Mesenchymal stem cell (in vitro differentiated cells and primary cell): ENCODE measurements around the gene TMPRSS2.

Experiments used
- DNase-seq: peaks from one replicate; pipeline ENCODE4 v3.0.0-alpha.2; 2013
- H2AFZ ChIP-seq: one replicate; pipeline ENCODE4 v1.6.1; 2013; ENCODE audit warnings: low read depth, mild to moderate bottlenecking, control low read depth, inconsistent platforms, low read length, moderate library complexity
- H2AK5ac ChIP-seq: 2 replicates; pipeline ENCODE4 v1.6.1; 2013; ENCODE audit warnings: low read length, moderate library complexity, mild to moderate bottlenecking, inconsistent platforms; ENCODE audit not compliant: severe bottlenecking
- H2BK120ac ChIP-seq: one replicate; pipeline ENCODE4 v1.6.1; 2013; ENCODE audit warnings: low read depth, mild to moderate bottlenecking, inconsistent platforms, low read length, moderate library complexity
- H2BK12ac ChIP-seq, 2 experiments: one replicate each; pipeline ENCODE4 v1.6.1; 2013; ENCODE audit warnings: inconsistent platforms in 2 of 2, low read length in 2 of 2, mild to moderate bottlenecking in 2 of 2, moderate library complexity in 2 of 2, control low read depth in 1 of 2
- H2BK15ac ChIP-seq: one replicate; pipeline ENCODE4 v1.6.1; 2013; ENCODE audit warnings: mild to moderate bottlenecking, low read depth, inconsistent platforms; ENCODE audit not compliant: poor library complexity, severe bottlenecking
- H2BK5ac ChIP-seq: 2 replicates; pipeline ENCODE4 v1.6.1; 2013; ENCODE audit warnings: low read depth, mild to moderate bottlenecking, low read length, control low read depth, inconsistent platforms; ENCODE audit not compliant: poor library complexity, severe bottlenecking
- H3K14ac ChIP-seq, 2 experiments: one replicate each; pipeline ENCODE4 v1.6.1; 2013; ENCODE audit warnings: inconsistent platforms in 2 of 2, low read length in 2 of 2, control low read depth in 1 of 2, mild to moderate bottlenecking in 1 of 2, moderate library complexity in 1 of 2
- H3K18ac ChIP-seq, 2 experiments: one replicate each; pipeline ENCODE4 v1.6.1; 2013; ENCODE audit warnings: inconsistent platforms in 2 of 2, low read length in 2 of 2, control low read depth in 1 of 2, low read depth in 1 of 2, mild to moderate bottlenecking in 1 of 2
- H3K23ac ChIP-seq, 2 experiments: one replicate each; pipeline ENCODE4 v1.6.1; 2013; ENCODE audit warnings: inconsistent platforms in 2 of 2, low read length in 2 of 2, mild to moderate bottlenecking in 2 of 2, moderate library complexity in 2 of 2, control low read depth in 1 of 2
- H3K27ac ChIP-seq: 2 replicates; pipeline ENCODE4 v1.5.1; 2013; ENCODE audit warnings: mild to moderate bottlenecking, moderate library complexity, low read length, control low read depth, inconsistent platforms; ENCODE audit not compliant: poor library complexity, severe bottlenecking
- H3K27me3 ChIP-seq, 2 experiments: 2 replicates each; pipeline versions ENCODE4 v1.6.1 to v1.7.0; 2013; ENCODE audit warnings: low read length in 2 of 2, mild to moderate bottlenecking in 2 of 2, moderate library complexity in 2 of 2, control low read depth in 1 of 2, inconsistent platforms in 1 of 2; ENCODE audit not compliant: control insufficient read depth in 1 of 2, insufficient read depth in 1 of 2
- H3K36me3 ChIP-seq, 2 experiments: 2 replicates each; pipeline versions ENCODE4 v1.6.1 to v1.7.0; 2013; ENCODE audit warnings: low read length in 2 of 2, control low read depth in 1 of 2, inconsistent platforms in 1 of 2, low read depth in 1 of 2, mild to moderate bottlenecking in 1 of 2; ENCODE audit not compliant: insufficient read depth in 2 of 2, control insufficient read depth in 1 of 2
- H3K4ac ChIP-seq, 2 experiments: one replicate each; pipeline ENCODE4 v1.6.1; 2013; ENCODE audit warnings: inconsistent platforms in 2 of 2, low read length in 2 of 2, mild to moderate bottlenecking in 2 of 2, moderate library complexity in 2 of 2, control low read depth in 1 of 2, low read depth in 1 of 2
- H3K4me1 ChIP-seq: 2 replicates; pipeline ENCODE4 v1.6.1; 2013; ENCODE audit warnings: low read depth, low read length, control low read depth; ENCODE audit not compliant: control insufficient read depth, insufficient read depth
- H3K4me2 ChIP-seq: 2 replicates; pipeline ENCODE4 v1.6.1; 2013; ENCODE audit warnings: low read length, mild to moderate bottlenecking, inconsistent platforms; ENCODE audit not compliant: poor library complexity, severe bottlenecking
- H3K4me3 ChIP-seq, 2 experiments: 2 replicates each; pipeline versions ENCODE4 v1.5.1 to v1.7.0; 2013; ENCODE audit warnings: low read length in 2 of 2, mild to moderate bottlenecking in 2 of 2, control low read depth in 1 of 2, low read depth in 1 of 2; ENCODE audit not compliant: insufficient read depth in 1 of 2
- H3K79me1 ChIP-seq: replicated peaks from 2 replicates; pipeline ENCODE4 v1.6.1; 2013; ENCODE audit warnings: mild to moderate bottlenecking, control low read depth, low read length, inconsistent platforms; ENCODE audit not compliant: poor library complexity, severe bottlenecking
- H3K9ac ChIP-seq: 2 replicates; pipeline ENCODE4 v1.7.0; 2013; ENCODE audit warnings: mild to moderate bottlenecking, low read length, moderate library complexity
- H3K9me3 ChIP-seq: 2 replicates; pipeline ENCODE4 v1.7.0; 2013; ENCODE audit warnings: mild to moderate bottlenecking, low read length; ENCODE audit not compliant: control insufficient read depth
- H4K8ac ChIP-seq: one replicate; pipeline ENCODE4 v1.6.1; 2013; ENCODE audit warnings: inconsistent platforms, mild to moderate bottlenecking, low read length, moderate library complexity
- H4K91ac ChIP-seq: one replicate; pipeline ENCODE4 v1.6.1; 2013; ENCODE audit warnings: mild to moderate bottlenecking, low read length, inconsistent platforms
- WGBS: methylation state at CpG from one replicate; pipeline ENCODE4 v1.1.7; 2013; ENCODE audit warnings: mixed read lengths; 5-methylcytosine and 5-hydroxymethylcytosine counted together

TMPRSS2 gene

GRCh38 chr21:41483415-41483814 lies 24.5 kb downstream of the TMPRSS2 start:
- Histone ChIP-seq H2BK5ac (no peak overlapping the region), H4K91ac (no peak overlapping the region), H3K9me3 (no peaks in the 10 kb centered on the region), H3K4me2 (no peak overlapping the region), H2AK5ac (no peak overlapping the region), H3K4me1 (peaks cover 10% of the 10 kb centered on the region), H2BK12ac (no peak overlapping the region), H2BK15ac (no peak overlapping the region), H2AFZ (no peak overlapping the region), H2BK120ac (no peak overlapping the region), H3K27me3 (peaks cover 0 to 19% of the 10 kb centered on the region in 2 experiments), H3K4me3 (no peak overlapping the region), H4K8ac (no peak overlapping the region), H3K9ac (no peak overlapping the region), H3K36me3 (no peaks in the 10 kb centered on the region), H3K23ac (no peak overlapping the region), H3K14ac (no peak overlapping the region), H3K79me1 (no peaks in the 10 kb centered on the region), H3K27ac (no peak overlapping the region), H3K4ac (no peak overlapping the region), H3K18ac (no peak overlapping the region)
- 87% methylated on average over 2 of the region's 12 CpGs for WGBS
- no peak for DNase-seq

GRCh38 chr21:41482980-41483379 lies 25.0 kb downstream of the TMPRSS2 start:
- no peak overlapping the region for H3K4ac ChIP-seq
- H3K4me1 ChIP-seq = peaks cover 13% of the 10 kb centered on the region
- no peak overlapping the region for H3K4me2 ChIP-seq
- no peak overlapping the region for H3K9ac ChIP-seq
- H3K9me3 ChIP-seq = no peaks in the 10 kb centered on the region
- H2BK5ac ChIP-seq = no peak overlapping the region
- H4K8ac ChIP-seq = no peak overlapping the region
- no peak overlapping the region for H4K91ac ChIP-seq
- H2AFZ ChIP-seq = no peak overlapping the region
- H2BK12ac ChIP-seq = peak overlapping the region in 1 of 2 experiments; percentile 38
- peaks cover 0 to 23% of the 10 kb centered on the region in 2 experiments for H3K27me3 ChIP-seq
- no peak overlapping the region for H2BK120ac ChIP-seq
- no peak overlapping the region for H3K18ac ChIP-seq
- no peak overlapping the region for H2AK5ac ChIP-seq
- no peak overlapping the region for H3K4me3 ChIP-seq
- 96% methylated on average over 5 of the region's 6 CpGs for WGBS
- no peak for DNase-seq
- H3K27ac ChIP-seq = no peak overlapping the region
- no peak overlapping the region for H2BK15ac ChIP-seq
- H3K79me1 ChIP-seq = no peaks in the 10 kb centered on the region
- H3K23ac ChIP-seq = no peak overlapping the region
- no peak overlapping the region for H3K14ac ChIP-seq
- H3K36me3 ChIP-seq = no peaks in the 10 kb centered on the region

GRCh38 chr21:41482301-41482700 lies 25.7 kb downstream of the TMPRSS2 start:
- Histone ChIP-seq H3K79me1 (no peaks in the 10 kb centered on the region), H3K18ac (no peak overlapping the region), H3K4ac (no peak overlapping the region), H2AK5ac (no peak overlapping the region), H3K4me3 (no peak overlapping the region), H4K8ac (no peak overlapping the region), H2BK15ac (no peak overlapping the region), H2BK120ac (no peak overlapping the region), H4K91ac (no peak overlapping the region), H2AFZ (no peak overlapping the region), H3K4me1 (peaks cover 16% of the 10 kb centered on the region), H3K9ac (no peak overlapping the region), H3K23ac (no peak overlapping the region), H3K14ac (no peak overlapping the region), H3K4me2 (no peak overlapping the region), H3K27ac (no peak overlapping the region), H3K27me3 (peaks cover 0 to 30% of the 10 kb centered on the region in 2 experiments), H2BK12ac (no peak overlapping the region), H2BK5ac (no peak overlapping the region), H3K36me3 (no peaks in the 10 kb centered on the region), H3K9me3 (no peaks in the 10 kb centered on the region)
- 36% methylated on average over 6 of the region's 6 CpGs for WGBS
- DNase-seq = peak; percentile 77

GRCh38 chr21:41481191-41481590 lies 26.8 kb downstream of the TMPRSS2 start:
- H2BK15ac ChIP-seq = no peak overlapping the region
- H3K27me3 ChIP-seq = peaks cover under 1 to 34% of the 10 kb centered on the region in 2 experiments
- no peak overlapping the region for H3K23ac ChIP-seq
- no peak overlapping the region for H2AK5ac ChIP-seq
- no peaks in the 10 kb centered on the region for H3K9me3 ChIP-seq
- WGBS = 38% methylated on average over 7 of the region's 8 CpGs
- H4K8ac ChIP-seq = no peak overlapping the region
- H3K18ac ChIP-seq = no peak overlapping the region
- no peak overlapping the region for H3K4me3 ChIP-seq
- H3K79me1 ChIP-seq = no peaks in the 10 kb centered on the region
- no peak overlapping the region for H3K4ac ChIP-seq
- H3K4me1 ChIP-seq = peaks cover 13% of the 10 kb centered on the region
- H3K36me3 ChIP-seq = no peaks in the 10 kb centered on the region
- H2BK5ac ChIP-seq = no peak overlapping the region
- H3K27ac ChIP-seq = no peak overlapping the region
- H3K9ac ChIP-seq = no peak overlapping the region
- H3K14ac ChIP-seq = no peak overlapping the region
- H2AFZ ChIP-seq = no peak overlapping the region
- no peak overlapping the region for H2BK120ac ChIP-seq
- peak; percentile 65 for DNase-seq
- H3K4me2 ChIP-seq = no peak overlapping the region
- H4K91ac ChIP-seq = no peak overlapping the region
- H2BK12ac ChIP-seq = no peak overlapping the region
